Measurements from ENCODE around the gene NQO2. TPM values are rescaled to one million over a fixed set of nuclear protein-coding genes. Genes with fewer than 3 reads are reported as not detected.

NQO2 gene
- total and polyA plus RNA-seq, 2 of the 13 experiments (the other 11 are each of a cell fraction or from before 2014, with no cell fraction given) = 32.2 to 56.5 TPM

DNA sequence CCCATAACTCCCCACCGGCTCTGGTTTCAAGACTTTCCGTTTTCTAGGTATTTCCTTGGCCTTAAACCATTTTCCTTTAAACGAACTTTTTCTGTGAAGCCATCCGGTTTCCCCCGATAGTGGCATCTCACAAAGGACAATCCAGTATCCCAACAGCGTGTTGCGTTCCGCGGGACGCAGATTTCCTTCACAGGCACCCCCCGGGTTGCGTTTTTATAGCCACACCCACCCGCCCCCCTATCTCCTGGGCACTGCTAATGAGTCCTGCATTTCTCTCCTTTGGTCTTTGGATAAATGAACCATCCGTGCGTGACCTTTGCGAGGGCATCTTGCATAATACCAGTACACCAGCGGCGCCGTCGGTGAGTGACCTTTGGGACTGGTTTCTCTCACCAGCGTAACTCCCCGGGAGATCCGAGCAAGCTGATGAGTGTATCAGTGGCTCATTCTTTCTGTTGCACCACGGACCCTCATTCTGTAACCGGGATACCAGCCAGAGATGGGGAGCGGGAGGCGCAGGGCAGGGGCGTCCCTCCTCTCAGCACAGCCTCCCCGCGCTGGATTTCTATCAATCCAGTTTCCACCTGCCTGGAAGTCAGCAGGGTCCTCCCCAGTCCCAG lies 586 bp upstream of the NQO2 start (continued):
- TF ChIP-seq, protein P1, sequence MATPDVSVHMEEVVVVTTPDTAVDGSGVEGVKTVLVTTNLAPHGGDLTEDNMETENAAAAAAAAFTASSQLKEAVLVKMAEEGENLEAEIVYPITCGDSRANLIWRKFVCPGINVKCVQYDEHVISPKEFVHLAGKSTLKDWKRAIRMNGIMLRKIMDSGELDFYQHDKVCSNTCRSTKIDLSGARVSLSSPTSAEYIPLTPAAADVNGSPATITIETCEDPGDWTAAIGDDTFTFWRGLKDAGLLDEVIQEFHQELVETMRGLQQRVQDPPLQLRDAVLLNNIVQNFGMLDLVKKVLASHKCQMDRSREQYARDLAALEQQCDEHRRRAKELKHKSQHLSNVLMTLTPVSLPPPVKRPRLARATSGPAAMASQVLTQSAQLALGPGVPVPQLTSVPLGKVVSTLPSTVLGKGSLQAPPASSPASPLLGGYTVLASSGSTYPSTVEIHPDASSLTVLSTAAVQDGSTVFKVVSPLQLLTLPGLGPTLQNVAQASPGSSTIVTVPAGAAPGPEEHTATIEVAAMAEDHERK (CRISPR knock-in tag; IDR thresholded peaks at IDR 0.05; ENCODE audit: low read depth) = peak; percentile 47; the same call in 1 of the 2 replicates
- TF ChIP-seq, protein P2, sequence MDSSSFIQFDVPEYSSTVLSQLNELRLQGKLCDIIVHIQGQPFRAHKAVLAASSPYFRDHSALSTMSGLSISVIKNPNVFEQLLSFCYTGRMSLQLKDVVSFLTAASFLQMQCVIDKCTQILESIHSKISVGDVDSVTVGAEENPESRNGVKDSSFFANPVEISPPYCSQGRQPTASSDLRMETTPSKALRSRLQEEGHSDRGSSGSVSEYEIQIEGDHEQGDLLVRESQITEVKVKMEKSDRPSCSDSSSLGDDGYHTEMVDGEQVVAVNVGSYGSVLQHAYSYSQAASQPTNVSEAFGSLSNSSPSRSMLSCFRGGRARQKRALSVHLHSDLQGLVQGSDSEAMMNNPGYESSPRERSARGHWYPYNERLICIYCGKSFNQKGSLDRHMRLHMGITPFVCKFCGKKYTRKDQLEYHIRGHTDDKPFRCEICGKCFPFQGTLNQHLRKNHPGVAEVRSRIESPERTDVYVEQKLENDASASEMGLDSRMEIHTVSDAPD (CRISPR knock-in tag; IDR thresholded peaks at IDR 0.05) = no peak
- peak; percentile 71 for TF ChIP-seq FOXA3 (CRISPR knock-in tag; IDR thresholded peaks at IDR 0.05)
- peak; percentile 25; the same call in 1 of the 2 replicates for TF ChIP-seq MAF1 (CRISPR knock-in tag; IDR thresholded peaks at IDR 0.05; ENCODE audit: borderline replicate concordance)
- TF ChIP-seq ZKSCAN8 (CRISPR knock-in tag; IDR thresholded peaks at IDR 0.05; ENCODE audit: borderline replicate concordance) = peak; percentile 83; the same call in 1 of the 2 replicates
- TF ChIP-seq SP4 (CRISPR knock-in tag; IDR thresholded peaks at IDR 0.05) = no peak
- no peak for TF ChIP-seq SMAD9 (CRISPR knock-in tag; IDR thresholded peaks at IDR 0.05)
- TF ChIP-seq ZNF577 (CRISPR knock-in tag; IDR thresholded peaks at IDR 0.05; ENCODE audit: borderline replicate concordance, low read depth) = no peak
- TF ChIP-seq REL (CRISPR knock-in tag; conservative IDR thresholded peaks at IDR 0.05) = no peak
- TF ChIP-seq, protein P3, sequence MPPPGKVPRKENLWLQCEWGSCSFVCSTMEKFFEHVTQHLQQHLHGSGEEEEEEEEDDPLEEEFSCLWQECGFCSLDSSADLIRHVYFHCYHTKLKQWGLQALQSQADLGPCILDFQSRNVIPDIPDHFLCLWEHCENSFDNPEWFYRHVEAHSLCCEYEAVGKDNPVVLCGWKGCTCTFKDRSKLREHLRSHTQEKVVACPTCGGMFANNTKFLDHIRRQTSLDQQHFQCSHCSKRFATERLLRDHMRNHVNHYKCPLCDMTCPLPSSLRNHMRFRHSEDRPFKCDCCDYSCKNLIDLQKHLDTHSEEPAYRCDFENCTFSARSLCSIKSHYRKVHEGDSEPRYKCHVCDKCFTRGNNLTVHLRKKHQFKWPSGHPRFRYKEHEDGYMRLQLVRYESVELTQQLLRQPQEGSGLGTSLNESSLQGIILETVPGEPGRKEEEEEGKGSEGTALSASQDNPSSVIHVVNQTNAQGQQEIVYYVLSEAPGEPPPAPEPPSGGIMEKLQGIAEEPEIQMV (CRISPR knock-in tag; IDR thresholded peaks at IDR 0.05; ENCODE audit: low read depth) = peak; percentile 81
- no peak; the same call in 1 of the 2 replicates for TF ChIP-seq ZSCAN25 (CRISPR knock-in tag; IDR thresholded peaks at IDR 0.05)
- TF ChIP-seq SUZ12 (IDR thresholded peaks at IDR 0.05; ENCODE audit: low read depth, low read length) = no peak
- 0 out of 2 replicates have a peak, but pooled peaks have one; percentile 14 for TF ChIP-seq STAG1 (CRISPR knock-in tag; IDR thresholded peaks at IDR 0.05)
- peak; percentile 18; the same call in 1 of the 2 replicates for TF ChIP-seq ZMYM3 (CRISPR knock-in tag; IDR thresholded peaks at IDR 0.05)
- no peak; the same call in 1 of the 2 replicates for TF ChIP-seq CHD4 (IDR thresholded peaks at IDR 0.05; ENCODE audit: borderline replicate concordance, low read length)
- peak; percentile 76; the same call in 1 of the 2 replicates for TF ChIP-seq ZNF12 (CRISPR knock-in tag; IDR thresholded peaks at IDR 0.05)
- no peak for TF ChIP-seq ZNF550 (CRISPR knock-in tag; IDR thresholded peaks at IDR 0.05; ENCODE audit: borderline replicate concordance)
- TF ChIP-seq, protein P4, sequence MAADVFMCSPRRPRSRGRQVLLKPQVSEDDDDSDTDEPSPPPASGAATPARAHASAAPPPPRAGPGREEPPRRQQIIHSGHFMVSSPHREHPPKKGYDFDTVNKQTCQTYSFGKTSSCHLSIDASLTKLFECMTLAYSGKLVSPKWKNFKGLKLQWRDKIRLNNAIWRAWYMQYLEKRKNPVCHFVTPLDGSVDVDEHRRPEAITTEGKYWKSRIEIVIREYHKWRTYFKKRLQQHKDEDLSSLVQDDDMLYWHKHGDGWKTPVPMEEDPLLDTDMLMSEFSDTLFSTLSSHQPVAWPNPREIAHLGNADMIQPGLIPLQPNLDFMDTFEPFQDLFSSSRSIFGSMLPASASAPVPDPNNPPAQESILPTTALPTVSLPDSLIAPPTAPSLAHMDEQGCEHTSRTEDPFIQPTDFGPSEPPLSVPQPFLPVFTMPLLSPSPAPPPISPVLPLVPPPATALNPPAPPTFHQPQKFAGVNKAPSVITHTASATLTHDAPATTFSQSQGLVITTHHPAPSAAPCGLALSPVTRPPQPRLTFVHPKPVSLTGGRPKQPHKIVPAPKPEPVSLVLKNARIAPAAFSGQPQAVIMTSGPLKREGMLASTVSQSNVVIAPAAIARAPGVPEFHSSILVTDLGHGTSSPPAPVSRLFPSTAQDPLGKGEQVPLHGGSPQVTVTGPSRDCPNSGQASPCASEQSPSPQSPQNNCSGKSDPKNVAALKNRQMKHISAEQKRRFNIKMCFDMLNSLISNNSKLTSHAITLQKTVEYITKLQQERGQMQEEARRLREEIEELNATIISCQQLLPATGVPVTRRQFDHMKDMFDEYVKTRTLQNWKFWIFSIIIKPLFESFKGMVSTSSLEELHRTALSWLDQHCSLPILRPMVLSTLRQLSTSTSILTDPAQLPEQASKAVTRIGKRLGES (CRISPR knock-in tag; IDR thresholded peaks at IDR 0.05; ENCODE audit: borderline replicate concordance) = no peak
- no peak for TF ChIP-seq NR3C1 (CRISPR knock-in tag; IDR thresholded peaks at IDR 0.05)
- no peak for TF ChIP-seq ZNF251 (CRISPR knock-in tag; IDR thresholded peaks at IDR 0.05)
- peak; percentile 34 for TF ChIP-seq HNRNPH1 (optimal IDR thresholded peaks at IDR 0.05; ENCODE audit: low read depth, low read length)
- TF ChIP-seq ZNF263 (CRISPR knock-in tag; IDR thresholded peaks at IDR 0.05) = peak; percentile 71; the same call in 1 of the 2 replicates
- TF ChIP-seq ZNF569 (CRISPR knock-in tag; IDR thresholded peaks at IDR 0.05; ENCODE audit: borderline replicate concordance) = no peak
- TF ChIP-seq GATAD2A (CRISPR knock-in tag; IDR thresholded peaks at IDR 0.05) = peak; percentile 88
